Activated CD8-positive, alpha-beta T cell treated with anti-CD3 and anti-CD28 coated beads for 36 hours (primary cell): ENCODE results near the gene LAIR1. TPM values are rescaled to one million over a fixed set of nuclear protein-coding genes. Genes with fewer than 3 reads are reported as not detected.
A peak's percentile ranks its signal among the peaks of the same experiment; 100 is the strongest.
"Not testable (repeated sequence)": the region's sequence is repeated elsewhere in the genome, so short reads cannot be mapped to it uniquely, and the experiment has no call there.

Experiments
- ATAC-seq: fragments of 200-7000 bp; cut with Tn5 transposase; one replicate; pipeline ENCODE4 v1.10.0; 2021; ENCODE audit warnings: mild to moderate bottlenecking, moderate library complexity
- CTCF ChIA-PET: fragments of 350-600 bp; sonication (Branson Sonifier 250); formaldehyde crosslinking; loops from one replicate; lab custom pipeline; 2021; ENCODE audit warnings: antibody characterized with exemption; lab: Charles Lee
- POLR2A ChIA-PET: fragments of 350-600 bp; sonication (Branson Sonifier 250); formaldehyde crosslinking; loops from one replicate; lab custom pipeline; 2021; ENCODE audit warnings: antibody characterized with exemption; lab: Charles Lee
- DNase-seq: peaks from one replicate; pipeline ENCODE4 v3.0.0-alpha.2; 2020
- H3K27ac Mint-ChIP-seq: one replicate; pipeline ENCODE4 v1.8.0; 2021; ENCODE audit warnings: mild to moderate bottlenecking, mixed read lengths
- H3K27me3 Mint-ChIP-seq: one replicate; pipeline ENCODE4 v1.8.0; 2021; ENCODE audit warnings: mixed read lengths
- H3K36me3 Mint-ChIP-seq: one replicate; pipeline ENCODE4 v1.8.0; 2021; ENCODE audit warnings: low read depth, mixed read lengths
- H3K4me1 Mint-ChIP-seq: one replicate; pipeline ENCODE4 v1.8.0; 2021; ENCODE audit warnings: low read depth, mixed read lengths
- H3K4me3 Mint-ChIP-seq: one replicate; pipeline ENCODE4 v1.8.0; 2021; ENCODE audit warnings: mild to moderate bottlenecking, moderate library complexity, mixed read lengths
- H3K9me3 Mint-ChIP-seq: one replicate; pipeline ENCODE4 v1.8.0; 2021; ENCODE audit warnings: mixed read lengths
- CTCF ChIP-seq: fragments of 200-600 bp; IDR thresholded peaks from one replicate; pipeline ENCODE4 v1.8.0; 2022; ENCODE audit warnings: antibody characterized with exemption, mild to moderate bottlenecking
- intact Hi-C: fragments of 100-400 bp; cut with micrococcal nuclease; formaldehyde crosslinking; loops from one replicate; pipeline ENCODE4 v1.10.0; 2022
- total RNA-seq, 2 experiments: library from RNA; stranded (reverse); gene quantifications; one replicate each; pipeline ENCODE4 v1.2.3, GENCODE V29; 2021

The LAIR1 gene
- total RNA-seq, 2 experiments from 2014 or later, result 11.3 TPM

DNA sequence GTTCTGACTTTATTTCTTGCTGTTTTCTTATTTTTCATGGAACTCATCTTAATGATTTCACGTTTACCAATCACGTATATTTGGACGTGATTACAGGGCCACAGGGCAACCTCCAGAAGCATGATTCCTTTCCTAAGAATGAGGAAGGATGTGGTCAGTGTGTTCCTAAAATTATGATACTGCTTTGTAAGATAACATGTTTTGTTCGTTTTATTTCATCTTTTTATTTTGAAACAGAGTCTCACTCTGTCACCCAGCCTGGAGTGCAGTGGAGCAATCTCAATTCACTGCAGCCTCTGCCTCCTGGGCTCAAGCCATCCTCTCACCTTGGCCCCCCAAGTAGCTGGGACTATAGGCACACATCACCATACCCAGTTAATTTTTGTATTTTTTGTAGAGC lies 24.8 kb upstream of the LAIR1 start:
- TF ChIP-seq CTCF, result no peak
- Mint-ChIP-seq H3K9me3 (no peaks in the 10 kb centered on the region), H3K36me3 (no peaks in the 10 kb centered on the region), H3K27ac (no peak overlapping the region), H3K27me3 (peaks cover 3% of the 10 kb centered on the region), H3K4me1 (peaks cover 33% of the 10 kb centered on the region), H3K4me3 (no peak overlapping the region)
- DNase-seq, result no peak
- no peak for ATAC-seq
- ChIA-PET CTCF (interaction anchor here (1.3 to 6.5 kb wide), 10 partner anchors 10 to 123 kb away, joined by 6 to 147 read pairs (median 12); no protein-coding TSS in a partner anchor), POLR2A (interaction anchor here (1.2 to 1.9 kb wide), 4 partner anchors 11 to 33 kb away, joined by 3 to 13 read pairs (median 5); partner anchors contain the start of gene LAIR1)
- intact Hi-C loops, result no loop called here

- H3K9me3 Mint-ChIP-seq, result no peaks in the 10 kb centered on the region
- DNase-seq (peak; percentile 59), ATAC-seq (peak; percentile 77)
- TF ChIP-seq CTCF, result no peak
- peaks cover 3% of the 10 kb centered on the region for H3K27me3 Mint-ChIP-seq
- H3K4me1 Mint-ChIP-seq, result peaks cover 33% of the 10 kb centered on the region
- H3K36me3 Mint-ChIP-seq, result no peaks in the 10 kb centered on the region
- CTCF ChIA-PET, result interaction anchor here (0.6 to 6.5 kb wide), 11 partner anchors 10 to 123 kb away, joined by 3 to 147 read pairs (median 5); partner anchors contain the start of gene LAIR1
- H3K4me3 Mint-ChIP-seq, result peak overlapping the region; percentile 86
- intact Hi-C loops, result no loop called here
- POLR2A ChIA-PET, result interaction anchor here (0.8 to 1.9 kb wide), 11 partner anchors 10 to 188 kb away, joined by 3 to 13 read pairs (median 3); partner anchors contain the start of genes LAIR1 and RPS9
- peak overlapping the region; percentile 85 for H3K27ac Mint-ChIP-seq
Measured at GRCh38 chr19:54388802-54389139, 24.0 kb upstream of the LAIR1 start.

DNA sequence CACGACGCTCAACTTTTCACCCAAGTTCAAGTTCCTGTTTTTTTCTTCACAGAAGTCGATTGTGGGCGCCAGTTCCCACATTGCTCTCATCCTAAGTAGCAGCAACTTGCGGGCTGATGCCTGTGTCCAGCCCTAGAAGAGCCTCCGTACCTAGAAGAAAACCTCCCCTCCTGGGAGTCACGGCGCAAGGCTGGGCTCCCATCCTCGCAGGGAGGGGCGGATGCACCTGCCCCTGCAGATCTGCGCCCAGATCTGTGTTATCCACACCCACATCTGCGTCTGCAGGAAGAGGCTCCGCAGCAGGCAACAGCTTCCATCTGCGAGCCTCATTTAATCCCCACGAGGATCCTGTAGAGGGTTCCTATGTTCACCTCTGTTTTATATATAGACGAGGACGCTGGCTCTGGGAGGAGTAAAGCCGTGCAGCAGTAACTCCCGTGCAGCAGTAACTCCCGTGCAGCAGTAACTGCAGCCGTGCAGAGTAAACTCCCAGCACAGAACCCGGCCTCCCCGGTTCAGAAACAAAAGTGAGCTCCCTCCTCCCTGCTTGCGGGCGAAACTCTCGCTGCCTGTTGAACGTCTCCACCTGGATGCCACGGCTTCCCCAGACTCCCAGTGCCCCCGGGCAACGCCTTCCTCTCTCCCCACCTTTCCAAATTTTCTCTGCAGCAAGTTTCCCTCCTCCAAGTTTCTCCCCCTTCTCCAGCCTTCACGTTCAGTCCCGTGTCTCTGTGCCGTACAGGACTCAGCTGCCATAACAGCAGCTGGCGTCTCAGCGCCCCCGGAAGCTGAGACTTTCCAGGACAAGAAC lies 23.5 kb upstream of the LAIR1 start:
- H3K4me3 Mint-ChIP-seq, result peak overlapping the region; percentile 86
- CTCF ChIA-PET, result interaction anchor here (0.6 to 6.5 kb wide), 11 partner anchors 9 to 122 kb away, joined by 3 to 147 read pairs (median 5); partner anchors contain the start of gene LAIR1
- ATAC-seq, result peak; percentile 52
- H3K36me3 Mint-ChIP-seq, result no peaks in the 10 kb centered on the region
- peak; percentile 48 for DNase-seq
- peak overlapping the region; percentile 85 for H3K27ac Mint-ChIP-seq
- POLR2A ChIA-PET, result interaction anchor here (0.8 to 1.9 kb wide), 10 partner anchors 9 to 188 kb away, joined by 3 to 13 read pairs (median 3); partner anchors contain the start of gene RPS9
- no peaks in the 10 kb centered on the region for H3K9me3 Mint-ChIP-seq
- no peak for TF ChIP-seq CTCF
- H3K4me1 Mint-ChIP-seq, result peaks cover 36% of the 10 kb centered on the region
- H3K27me3 Mint-ChIP-seq, result peaks cover 3% of the 10 kb centered on the region
- intact Hi-C loops, result no loop called here

DNA sequence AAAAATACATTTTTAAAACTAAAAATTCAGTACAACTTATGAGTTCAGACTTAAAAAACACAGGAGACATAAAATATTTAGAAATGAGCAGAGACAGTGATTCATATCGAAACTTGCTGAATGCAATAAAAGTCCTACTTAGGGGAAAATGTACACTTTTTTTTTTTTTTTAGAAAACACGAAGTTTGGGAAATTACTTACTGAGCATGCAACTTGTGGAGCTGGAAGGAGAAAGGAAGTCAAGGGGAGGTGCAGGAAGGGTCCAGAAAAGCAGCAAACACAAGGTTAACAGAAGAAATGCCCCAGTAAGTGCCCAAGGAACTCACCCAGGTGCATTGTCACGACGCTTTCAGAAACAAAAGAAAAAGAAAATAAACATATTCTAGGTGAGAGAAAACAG lies 18.6 kb upstream of the LAIR1 start:
- Mint-ChIP-seq H3K4me1 (peaks cover 30% of the 10 kb centered on the region), H3K27me3 (peaks cover 4% of the 10 kb centered on the region), H3K9me3 (peaks cover 6% of the 10 kb centered on the region), H3K4me3 (no peak overlapping the region), H3K36me3 (no peaks in the 10 kb centered on the region), H3K27ac (no peak overlapping the region)
- intact Hi-C loops, result no loop called here
- no peak for TF ChIP-seq CTCF
- CTCF ChIA-PET, result no interaction called here
- ATAC-seq (no peak), DNase-seq (no peak)
- POLR2A ChIA-PET, result no interaction called here

GRCh38 chr19:54382041-54382440 lies 17.3 kb upstream of the LAIR1 start:
- not testable (repeated sequence) for H3K9me3 Mint-ChIP-seq
- CTCF ChIA-PET, result interaction anchor here (1.0 to 1.7 kb wide), 2 partner anchors 8 to 57 kb away, joined by 4 to 7 read pairs; no protein-coding TSS in a partner anchor

More at GRCh38 chr19:54382041-54382440, 17.3 kb upstream of the LAIR1 start:
- DNase-seq, intact Hi-C loops, POLR2A ChIA-PET, ATAC-seq, H3K27me3 Mint-ChIP-seq, H3K36me3 Mint-ChIP-seq, H3K27ac Mint-ChIP-seq, H3K4me3 Mint-ChIP-seq: not testable (repeated sequence)
- H3K4me1 Mint-ChIP-seq, result peaks cover 26% of the 10 kb centered on the region
